Aorta (tissue), 5 donors: Measurements from ENCODE around the gene CDK6. TPM values are rescaled to one million over a fixed set of nuclear protein-coding genes. Genes with fewer than 3 reads are reported as not detected.

ENCODE experiments used
- ATAC-seq: fragments of 200-7000 bp; cut with Tn5 transposase; one replicate; pipeline ENCODE4 v1.9.1; 2022; ENCODE audit warnings: moderate library complexity; ENCODE audit not compliant: low FRiP score
- DNase-seq, 2 donors: peaks; one replicate each; pipeline ENCODE4 v3.0.0-alpha.2; 2020
- H3K27ac ChIP-seq, 2 donors: one replicate each; pipeline ENCODE4 v1.5.1; 2013; ENCODE audit warnings: low read length in 2 of 2, mild to moderate bottlenecking in 2 of 2, moderate library complexity in 2 of 2, control low read depth in 1 of 2, inconsistent platforms in 1 of 2, low read depth in 1 of 2
- H3K27me3 ChIP-seq, 2 donors: one replicate each; pipeline ENCODE4 v1.6.1; 2013; ENCODE audit warnings: control low read depth in 1 of 2, low read length in 1 of 2, mild to moderate bottlenecking in 1 of 2, moderate library complexity in 1 of 2; ENCODE audit not compliant: insufficient read depth in 2 of 2, control insufficient read depth in 1 of 2
- H3K36me3 ChIP-seq, 2 donors: one replicate each; pipeline ENCODE4 v1.6.1; 2013; ENCODE audit warnings: control low read depth in 1 of 2, low read length in 1 of 2, mild to moderate bottlenecking in 1 of 2; ENCODE audit not compliant: insufficient read depth in 2 of 2, control insufficient read depth in 1 of 2
- H3K4me1 ChIP-seq, 2 donors: one replicate each; pipeline ENCODE4 v1.6.1; 2013; ENCODE audit warnings: low read length in 2 of 2, control low read depth in 1 of 2, mild to moderate bottlenecking in 1 of 2, moderate library complexity in 1 of 2; ENCODE audit not compliant: insufficient read depth in 2 of 2, control insufficient read depth in 1 of 2
- H3K4me3 ChIP-seq, 2 donors: one replicate each; pipeline ENCODE4 v1.5.1; 2013; ENCODE audit warnings: low read length in 2 of 2, control low read depth in 1 of 2, mild to moderate bottlenecking in 1 of 2
- H3K9me3 ChIP-seq: one replicate; pipeline ENCODE4 v1.6.1; 2013; ENCODE audit warnings: mild to moderate bottlenecking, low read length; ENCODE audit not compliant: control insufficient read depth
- WGBS, 2 donors: extraction: QIAGEN DNeasy Blood & Tissue Kit; methylation state at CpG; one replicate each; pipeline ENCODE4 v1.1.7; 2013; 5-methylcytosine and 5-hydroxymethylcytosine counted together
- intact Hi-C, 2 donors: fragments of 100-400 bp; cut with DNase I; formaldehyde crosslinking; loops; one replicate each; pipeline versions ENCODE4 v1.14.2 to v1.15.0; 2022
- polyA plus RNA-seq, 2 donors: library from polyadenylated mRNA; stranded (reverse); fragments of 200-250 nt; gene quantifications; one replicate each; pipeline ENCODE4 v1.2.3, GENCODE V29; 2013
- total RNA-seq, 2 donors: library from RNA; stranded (reverse); fragmentation: NEBNext Ultra II Directional; extraction: Animal tissue kit (Norgen Biotek cat#: 25700); gene quantifications; one replicate each; pipeline ENCODE4 v1.2.1, GENCODE V29; 2021
- donor health status: healthy with polysubstance abuse.
- donor health status: Bipolar disorder and iron deficiency.
- donor health status: DM: no; HTN: no; CAD: no.
- donor health status: DM: no; HTN: no; CAD: no.
- donor health status: DM: yes; HTN: yes; CAD: no.

Gene CDK6
- total and polyA plus RNA-seq, 4 donors, result 2.8 to 26.0 (median 11.4) TPM

DNA sequence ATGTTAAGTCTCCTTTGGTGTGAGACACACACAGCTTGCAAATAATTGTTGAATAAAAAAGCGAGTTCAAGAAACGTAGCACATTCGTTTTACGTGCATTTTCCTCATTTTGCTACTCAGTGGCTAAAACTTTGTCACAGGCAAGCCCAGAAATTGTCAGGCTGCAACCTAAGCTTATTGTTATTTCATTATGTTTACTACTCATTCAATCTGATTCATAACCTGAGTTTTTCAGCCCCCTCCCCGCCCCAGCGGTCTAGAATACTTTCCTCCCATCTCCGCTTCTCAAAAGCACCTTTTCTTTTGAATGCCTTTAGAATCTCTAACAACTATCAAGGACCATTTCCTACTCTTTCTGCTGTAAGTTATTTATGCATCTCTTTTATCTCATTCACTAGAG is 247.3 kb downstream of the CDK6 start:
- Histone ChIP-seq H3K4me1 (peaks cover 0 to 8% of the 10 kb centered on the region in 2 donors), H3K36me3 (no peaks in the 10 kb centered on the region), H3K4me3 (peak overlapping the region; percentile 57 to 62), H3K27ac (no peak overlapping the region), H3K27me3 (no peaks in the 10 kb centered on the region), H3K9me3 (no peaks in the 10 kb centered on the region)
- 33 to 35% methylated on average over 7 of the region's 7 CpGs for WGBS, 2 donors
- ATAC-seq (no peak), DNase-seq (no peak)
- intact Hi-C loops, result loop anchor here in 1 of 2 donors (2.0 kb wide), 1 partner anchor 60 kb away; the partner anchor contains the start of genes PEX1 and RBM48

DNA sequence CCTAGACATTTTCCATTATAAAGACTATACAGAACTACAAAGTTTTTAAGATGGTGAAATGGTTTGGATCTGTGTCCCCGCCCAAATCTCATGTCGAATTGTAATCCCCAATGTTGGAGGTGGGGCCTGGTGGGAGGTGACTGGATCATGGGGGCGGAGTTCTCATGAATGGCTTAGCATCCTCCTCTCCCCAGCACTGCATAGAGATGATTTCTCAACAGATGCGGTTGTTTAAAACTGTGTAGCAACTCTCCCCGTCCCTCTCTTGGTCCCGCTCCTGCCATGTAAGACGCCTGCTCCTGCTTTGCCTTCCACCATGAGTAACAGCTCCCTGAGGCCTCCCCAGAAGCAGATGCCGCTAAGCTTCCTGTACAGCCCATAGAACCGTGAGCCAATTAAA is 247.8 kb downstream of the CDK6 start:
- intact Hi-C loops, result loop anchor here in 1 of 2 donors (2.0 kb wide), 1 partner anchor 60 kb away; the partner anchor contains the start of genes PEX1 and RBM48
- ATAC-seq (no peak), DNase-seq (no peak)
- H3K4me3 ChIP-seq, result no peak overlapping the region
- no peaks in the 10 kb centered on the region for H3K9me3 ChIP-seq
- no peaks in the 10 kb centered on the region for H3K36me3 ChIP-seq
- 75 to 77% methylated on average over 9 of the region's 9 CpGs for WGBS, 2 donors
- H3K27ac ChIP-seq, result no peak overlapping the region
- no peaks in the 10 kb centered on the region for H3K27me3 ChIP-seq
- H3K4me1 ChIP-seq, result peaks cover 0 to 8% of the 10 kb centered on the region in 2 donors

DNA sequence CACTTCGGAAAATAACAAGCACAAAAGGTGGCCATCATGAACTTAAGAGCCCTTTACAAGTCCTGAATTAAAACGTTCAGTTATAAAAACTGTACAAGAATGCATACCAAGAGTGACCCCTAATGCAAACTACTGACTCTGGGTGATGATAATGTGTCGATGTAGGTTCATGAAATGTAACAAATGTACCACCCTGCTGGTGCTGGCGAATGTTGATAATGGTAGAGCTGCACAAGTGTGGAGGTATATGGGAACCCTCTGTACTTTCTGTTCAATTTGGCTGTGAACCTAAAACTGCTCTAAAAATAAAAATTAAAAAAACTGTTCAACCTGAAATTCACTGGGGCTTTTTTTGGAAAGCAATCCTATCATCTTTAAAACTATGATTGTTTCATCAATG is 249.5 kb downstream of the CDK6 start:
- peaks cover 0 to 8% of the 10 kb centered on the region in 2 donors for H3K4me1 ChIP-seq
- 24 to 27% methylated on average over 4 of the region's 4 CpGs for WGBS, 2 donors
- H3K4me3 ChIP-seq, result no peak overlapping the region
- ATAC-seq (no peak), DNase-seq (no peak)
- H3K27ac ChIP-seq, result no peak overlapping the region
- no peaks in the 10 kb centered on the region for H3K9me3 ChIP-seq
- no peaks in the 10 kb centered on the region for H3K36me3 ChIP-seq
- intact Hi-C loops, result no loop called here
- no peaks in the 10 kb centered on the region for H3K27me3 ChIP-seq

DNA sequence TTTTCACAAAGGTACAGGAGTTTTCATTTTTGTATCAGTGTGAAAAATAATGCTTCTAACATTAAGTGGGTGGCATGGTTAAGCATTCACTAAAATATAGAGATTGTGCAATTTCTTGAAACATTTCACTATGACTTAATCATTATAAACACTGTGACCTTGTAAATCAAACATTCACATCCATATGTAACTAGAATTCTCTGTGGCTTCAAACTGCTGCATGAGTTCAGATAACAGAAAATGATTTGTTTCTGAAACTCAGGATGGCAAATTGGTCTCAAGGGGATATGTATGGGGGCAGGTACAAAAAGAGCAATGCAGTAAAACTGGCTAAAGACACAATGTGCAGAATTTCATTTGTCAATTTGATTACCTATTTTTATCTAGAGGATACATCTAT is 250.0 kb downstream of the CDK6 start:
- DNase-seq, result no peak
- Histone ChIP-seq H3K27me3 (no peaks in the 10 kb centered on the region), H3K9me3 (no peaks in the 10 kb centered on the region), H3K36me3 (no peaks in the 10 kb centered on the region), H3K27ac (no peak overlapping the region), H3K4me3 (no peak overlapping the region), H3K4me1 (peaks cover 0 to 8% of the 10 kb centered on the region in 2 donors)
- intact Hi-C loops, result no loop called here
- ATAC-seq, result no peak

DNA sequence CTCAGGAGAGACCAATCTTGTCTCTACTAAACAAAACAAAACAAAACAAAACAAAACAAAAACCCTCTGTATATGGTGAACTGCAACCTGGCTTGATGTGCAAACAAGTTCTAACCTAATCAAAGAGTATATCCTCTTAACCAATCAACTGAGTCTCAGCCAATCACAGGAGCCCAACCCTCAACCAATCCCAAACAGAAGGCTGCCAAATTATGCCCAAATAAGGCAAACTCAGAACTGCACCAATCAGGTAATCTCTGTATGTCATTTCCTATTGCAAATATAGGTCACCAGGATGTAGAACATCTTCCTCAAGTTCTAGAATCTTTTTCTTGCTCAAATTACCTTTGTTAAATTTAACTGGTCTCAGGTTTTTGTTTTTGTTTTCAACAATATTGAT is 251.4 kb downstream of the CDK6 start:
- DNase-seq (no peak), ATAC-seq (no peak)
- no peak overlapping the region for H3K4me3 ChIP-seq
- intact Hi-C loops, result no loop called here
- H3K9me3 ChIP-seq, result no peaks in the 10 kb centered on the region
- no peak overlapping the region for H3K27ac ChIP-seq
- H3K36me3 ChIP-seq, result no peaks in the 10 kb centered on the region
- peaks cover 0 to 8% of the 10 kb centered on the region in 2 donors for H3K4me1 ChIP-seq
- no peaks in the 10 kb centered on the region for H3K27me3 ChIP-seq

DNA sequence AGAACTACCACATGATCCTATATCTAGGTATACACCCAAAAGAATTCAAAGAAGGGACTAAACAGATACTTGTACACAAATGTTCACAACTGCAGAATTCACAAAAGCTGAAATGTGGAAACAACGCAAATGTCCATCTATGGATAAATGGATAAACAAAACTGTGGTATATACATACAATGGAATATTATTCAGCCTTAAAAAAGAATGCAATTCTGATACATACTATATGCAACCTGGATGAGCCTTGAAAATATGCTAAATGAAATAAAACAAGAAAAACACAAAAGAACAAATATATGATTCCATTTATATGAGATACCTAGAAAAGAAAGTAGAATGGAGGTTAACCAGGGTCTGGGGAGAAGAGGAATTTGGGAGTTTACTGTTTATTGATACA is 253.4 kb downstream of the CDK6 start:
- no peaks in the 10 kb centered on the region for H3K9me3 ChIP-seq
- H3K36me3 ChIP-seq, result peaks cover 0 to 2% of the 10 kb centered on the region in 2 donors
- DNase-seq (no peak), ATAC-seq (no peak)
- no peak overlapping the region for H3K4me3 ChIP-seq
- intact Hi-C loops, result no loop called here
- peaks cover 0 to 4% of the 10 kb centered on the region in 2 donors for H3K4me1 ChIP-seq
- no peak overlapping the region for H3K27ac ChIP-seq
- H3K27me3 ChIP-seq, result no peaks in the 10 kb centered on the region
- 99 to 100% methylated on average over 1 of the region's 1 CpG for WGBS, 2 donors

DNA sequence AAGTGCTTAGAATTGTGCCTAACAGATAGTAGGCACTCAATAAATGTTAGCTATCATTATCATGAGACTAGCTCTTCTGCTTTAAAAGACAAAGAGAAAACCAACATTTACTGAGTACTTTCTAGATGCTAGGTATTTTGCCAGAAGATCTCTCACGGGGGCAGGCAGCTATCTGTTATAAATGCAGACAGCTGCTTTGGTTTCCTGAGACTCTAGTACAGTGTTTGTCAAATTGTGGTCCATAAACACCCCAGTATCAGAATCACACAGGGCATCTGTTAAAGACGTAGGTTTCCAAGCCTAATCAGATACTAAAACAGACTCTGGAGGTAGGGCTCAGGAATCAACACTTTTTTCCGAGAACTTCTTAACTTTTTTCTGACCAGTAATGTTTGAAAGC is 260.1 kb downstream of the CDK6 start:
- ATAC-seq (no peak), DNase-seq (no peak)
- 73 to 76% methylated on average over 3 of the region's 3 CpGs for WGBS, 2 donors
- H3K4me1 ChIP-seq, result no peaks in the 10 kb centered on the region
- H3K9me3 ChIP-seq, result no peaks in the 10 kb centered on the region
- peaks cover 0 to 6% of the 10 kb centered on the region in 2 donors for H3K36me3 ChIP-seq
- H3K27ac ChIP-seq, result no peak overlapping the region
- no peaks in the 10 kb centered on the region for H3K27me3 ChIP-seq
- H3K4me3 ChIP-seq, result no peak overlapping the region
- intact Hi-C loops, result no loop called here

DNA sequence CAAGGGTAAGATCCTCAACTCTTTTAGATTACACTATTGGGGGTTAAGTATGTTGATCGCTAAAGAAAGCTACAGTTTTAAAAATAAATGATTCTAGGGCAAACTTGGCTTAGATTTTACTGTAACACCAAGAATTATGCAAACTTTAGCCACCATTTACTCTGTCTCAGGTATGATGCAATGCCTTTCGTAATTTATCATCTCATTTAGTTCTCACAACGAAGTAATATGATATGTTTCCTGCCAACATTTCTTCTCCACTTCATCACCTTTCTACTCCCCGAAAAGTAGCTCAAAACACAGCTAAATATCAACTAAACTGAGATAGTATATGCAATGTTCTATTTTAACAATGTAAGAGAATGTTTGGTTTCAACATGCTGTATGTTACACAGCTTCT is 267.2 kb downstream of the CDK6 start:
- no peak for ATAC-seq
- H3K36me3 ChIP-seq, result peaks cover 5 to 8% of the 10 kb centered on the region in 2 donors
- no peak overlapping the region for H3K4me3 ChIP-seq
- no peak for DNase-seq
- no peaks in the 10 kb centered on the region for H3K4me1 ChIP-seq
- no peaks in the 10 kb centered on the region for H3K27me3 ChIP-seq
- intact Hi-C loops, result no loop called here
- no peak overlapping the region for H3K27ac ChIP-seq
- no peaks in the 10 kb centered on the region for H3K9me3 ChIP-seq
- WGBS, 2 donors, result 91 to 93% methylated on average over 4 of the region's 4 CpGs

DNA sequence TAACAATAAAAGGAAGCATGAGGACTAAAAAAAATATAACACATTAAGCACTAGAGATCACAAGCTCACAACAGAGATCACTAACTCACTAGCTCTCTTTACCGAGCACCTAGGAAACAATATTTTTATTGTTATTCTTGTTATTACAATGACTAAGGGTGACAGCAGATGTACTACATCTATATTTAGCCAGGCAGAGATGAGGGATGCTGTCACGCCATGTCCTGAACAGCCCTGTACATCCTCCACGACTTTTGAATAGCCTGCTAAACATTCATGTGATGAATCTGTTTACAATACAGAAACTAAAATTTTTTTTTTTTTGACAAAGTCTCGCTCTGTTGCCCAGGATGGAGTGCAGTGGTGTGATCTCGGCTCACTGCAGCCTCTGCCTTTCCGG is 268.9 kb downstream of the CDK6 start:
- Histone ChIP-seq H3K9me3 (no peaks in the 10 kb centered on the region), H3K4me1 (no peaks in the 10 kb centered on the region), H3K27ac (no peak overlapping the region), H3K4me3 (no peak overlapping the region), H3K27me3 (no peaks in the 10 kb centered on the region), H3K36me3 (peaks cover 5 to 8% of the 10 kb centered on the region in 2 donors)
- WGBS, 2 donors, result 84 to 85% methylated on average over 6 of the region's 6 CpGs
- DNase-seq (no peak), ATAC-seq (no peak)
- intact Hi-C loops, result no loop called here
